HL-60/S4 treated with phorbol 12-myristate 13-acetate at 8.2 ng/mL for 4 days and 3 days (cell line): ENCODE results near the gene S1PR4.
"Not testable (repeated sequence)": the region's sequence is repeated elsewhere in the genome, so short reads cannot be mapped to it uniquely, and the experiment has no call there.

Experiments used
- in situ Hi-C: fragments of 300-500 bp; cut with MboI; formaldehyde crosslinking; loops from 2 replicates; pipeline ENCODE4 v1.15.0; 2022; ENCODE audit warnings: low sequenced_read_pairs

S1PR4 gene

DNA sequence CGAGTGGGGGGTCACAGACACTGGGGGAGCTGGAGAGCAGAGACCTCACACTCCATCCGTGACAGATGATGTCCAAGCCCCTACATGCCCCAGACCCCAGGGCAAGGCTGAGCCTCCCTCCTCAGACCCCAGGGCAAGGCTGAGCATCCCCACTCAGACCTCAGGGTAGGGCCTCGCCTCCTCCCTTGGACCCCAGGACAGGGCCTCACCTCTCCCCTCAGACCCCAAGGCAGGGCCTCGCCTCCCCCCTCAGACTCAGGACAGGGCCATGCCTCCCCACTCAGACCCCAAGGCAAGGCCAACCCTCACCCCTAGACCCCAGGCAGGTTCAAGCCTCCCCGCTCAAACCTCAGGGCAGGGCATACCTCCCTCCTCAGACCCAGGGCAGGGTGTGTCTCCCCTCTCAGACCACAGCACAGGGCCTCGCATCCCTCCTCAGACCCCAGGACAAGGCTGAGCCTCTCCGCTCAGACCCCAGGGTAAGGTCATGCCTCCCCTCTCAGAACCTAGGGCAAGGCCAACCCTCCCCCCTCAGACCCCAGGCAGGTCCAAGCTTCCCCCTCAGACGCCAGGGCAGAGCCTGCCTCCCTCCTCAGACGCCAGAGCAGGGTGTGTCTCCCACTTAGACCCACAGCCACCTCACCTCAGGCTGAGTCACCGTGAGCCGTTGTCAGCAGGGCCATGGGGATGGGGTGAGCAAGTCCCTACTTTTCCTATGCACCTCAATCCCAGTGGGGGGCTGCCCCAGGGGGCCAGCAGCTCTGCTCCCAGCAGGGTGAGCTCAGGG is 1.7 kb upstream of the S1PR4 start:
- in situ Hi-C loops, result no loop called here

DNA sequence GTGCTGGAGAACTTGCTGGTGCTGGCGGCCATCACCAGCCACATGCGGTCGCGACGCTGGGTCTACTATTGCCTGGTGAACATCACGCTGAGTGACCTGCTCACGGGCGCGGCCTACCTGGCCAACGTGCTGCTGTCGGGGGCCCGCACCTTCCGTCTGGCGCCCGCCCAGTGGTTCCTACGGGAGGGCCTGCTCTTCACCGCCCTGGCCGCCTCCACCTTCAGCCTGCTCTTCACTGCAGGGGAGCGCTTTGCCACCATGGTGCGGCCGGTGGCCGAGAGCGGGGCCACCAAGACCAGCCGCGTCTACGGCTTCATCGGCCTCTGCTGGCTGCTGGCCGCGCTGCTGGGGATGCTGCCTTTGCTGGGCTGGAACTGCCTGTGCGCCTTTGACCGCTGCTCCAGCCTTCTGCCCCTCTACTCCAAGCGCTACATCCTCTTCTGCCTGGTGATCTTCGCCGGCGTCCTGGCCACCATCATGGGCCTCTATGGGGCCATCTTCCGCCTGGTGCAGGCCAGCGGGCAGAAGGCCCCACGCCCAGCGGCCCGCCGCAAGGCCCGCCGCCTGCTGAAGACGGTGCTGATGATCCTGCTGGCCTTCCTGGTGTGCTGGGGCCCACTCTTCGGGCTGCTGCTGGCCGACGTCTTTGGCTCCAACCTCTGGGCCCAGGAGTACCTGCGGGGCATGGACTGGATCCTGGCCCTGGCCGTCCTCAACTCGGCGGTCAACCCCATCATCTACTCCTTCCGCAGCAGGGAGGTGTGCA is 587 bp downstream of the S1PR4 start:
- in situ Hi-C loops, result no loop called here

DNA sequence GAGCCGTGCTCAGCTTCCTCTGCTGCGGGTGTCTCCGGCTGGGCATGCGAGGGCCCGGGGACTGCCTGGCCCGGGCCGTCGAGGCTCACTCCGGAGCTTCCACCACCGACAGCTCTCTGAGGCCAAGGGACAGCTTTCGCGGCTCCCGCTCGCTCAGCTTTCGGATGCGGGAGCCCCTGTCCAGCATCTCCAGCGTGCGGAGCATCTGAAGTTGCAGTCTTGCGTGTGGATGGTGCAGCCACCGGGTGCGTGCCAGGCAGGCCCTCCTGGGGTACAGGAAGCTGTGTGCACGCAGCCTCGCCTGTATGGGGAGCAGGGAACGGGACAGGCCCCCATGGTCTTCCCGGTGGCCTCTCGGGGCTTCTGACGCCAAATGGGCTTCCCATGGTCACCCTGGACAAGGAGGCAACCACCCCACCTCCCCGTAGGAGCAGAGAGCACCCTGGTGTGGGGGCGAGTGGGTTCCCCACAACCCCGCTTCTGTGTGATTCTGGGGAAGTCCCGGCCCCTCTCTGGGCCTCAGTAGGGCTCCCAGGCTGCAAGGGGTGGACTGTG is 1.2 kb downstream of the S1PR4 start:
- in situ Hi-C loops, result no loop called here

DNA sequence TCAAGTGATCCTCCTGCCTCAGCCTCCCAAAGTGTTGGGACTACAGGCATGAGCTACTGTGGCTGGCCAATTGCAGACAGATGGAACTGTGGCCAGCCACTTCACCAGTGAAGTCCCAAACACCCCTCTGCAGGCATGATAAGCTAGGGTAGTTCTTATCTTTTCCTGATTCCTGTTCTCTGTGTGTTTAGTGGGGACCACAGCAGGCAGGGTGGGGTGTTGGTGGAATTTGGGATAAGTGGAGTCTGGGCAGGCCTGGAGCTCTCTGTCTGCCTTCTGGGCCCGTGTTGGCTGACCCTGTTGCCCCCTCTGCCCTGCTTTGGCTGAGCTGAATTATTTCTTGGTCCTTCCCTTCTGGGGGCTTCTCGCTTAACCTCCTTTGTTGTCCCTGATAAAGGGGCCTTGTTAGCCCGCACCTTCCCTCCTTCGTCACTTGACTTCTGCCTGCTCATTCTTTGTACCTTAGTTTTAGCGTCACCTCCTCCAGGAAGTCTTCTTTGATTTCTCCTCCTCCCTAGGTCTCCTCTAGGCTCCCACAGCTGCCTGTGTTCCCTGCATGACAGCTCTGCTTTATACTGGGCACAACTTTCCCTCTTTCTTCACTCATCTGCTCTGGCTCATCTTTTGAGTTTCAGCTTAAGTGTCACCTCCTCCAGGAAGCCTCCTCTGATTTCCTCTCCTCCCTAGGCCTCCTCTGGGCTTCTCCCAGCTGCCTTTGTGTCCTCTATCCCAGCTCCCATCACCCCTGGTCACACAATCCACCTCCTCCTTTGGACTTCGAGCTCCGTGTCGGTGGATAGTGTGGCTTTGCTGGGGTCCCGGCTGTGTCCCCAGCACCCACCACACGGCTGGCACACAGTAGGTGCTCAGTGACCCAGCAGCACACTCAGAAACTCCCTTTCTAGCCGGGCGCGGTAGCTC is 5.4 kb downstream of the S1PR4 start:
- in situ Hi-C loops, result no loop called here

DNA sequence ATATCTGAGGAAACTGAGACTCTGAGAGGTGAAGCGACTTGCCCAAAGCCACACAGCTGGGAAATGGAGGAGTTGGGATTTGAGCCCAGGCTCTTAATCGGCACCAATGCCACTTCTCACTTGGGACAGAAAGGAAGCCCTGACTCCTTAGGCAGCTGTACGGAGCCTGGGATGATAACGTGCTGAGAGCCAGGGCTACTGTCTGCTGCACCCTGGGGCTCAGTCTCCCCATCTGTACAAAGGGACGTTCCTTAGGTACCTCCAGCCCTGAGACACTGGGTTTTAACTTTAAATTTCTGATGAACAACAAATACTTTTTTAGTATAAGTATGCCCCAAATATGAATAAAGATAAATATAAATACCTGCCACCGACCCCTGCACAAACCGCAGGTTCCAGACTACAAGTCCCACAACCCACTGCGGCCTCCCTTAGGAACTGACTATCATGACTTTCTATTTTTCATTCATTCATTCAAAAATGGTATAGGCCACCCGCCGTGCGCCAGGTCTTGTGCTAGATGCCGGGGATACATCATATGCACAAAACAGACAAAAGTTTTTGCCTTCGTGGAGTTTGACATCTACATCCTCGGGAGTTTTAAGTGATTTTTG is 6.4 kb downstream of the S1PR4 start:
- in situ Hi-C loops, result no loop called here

DNA sequence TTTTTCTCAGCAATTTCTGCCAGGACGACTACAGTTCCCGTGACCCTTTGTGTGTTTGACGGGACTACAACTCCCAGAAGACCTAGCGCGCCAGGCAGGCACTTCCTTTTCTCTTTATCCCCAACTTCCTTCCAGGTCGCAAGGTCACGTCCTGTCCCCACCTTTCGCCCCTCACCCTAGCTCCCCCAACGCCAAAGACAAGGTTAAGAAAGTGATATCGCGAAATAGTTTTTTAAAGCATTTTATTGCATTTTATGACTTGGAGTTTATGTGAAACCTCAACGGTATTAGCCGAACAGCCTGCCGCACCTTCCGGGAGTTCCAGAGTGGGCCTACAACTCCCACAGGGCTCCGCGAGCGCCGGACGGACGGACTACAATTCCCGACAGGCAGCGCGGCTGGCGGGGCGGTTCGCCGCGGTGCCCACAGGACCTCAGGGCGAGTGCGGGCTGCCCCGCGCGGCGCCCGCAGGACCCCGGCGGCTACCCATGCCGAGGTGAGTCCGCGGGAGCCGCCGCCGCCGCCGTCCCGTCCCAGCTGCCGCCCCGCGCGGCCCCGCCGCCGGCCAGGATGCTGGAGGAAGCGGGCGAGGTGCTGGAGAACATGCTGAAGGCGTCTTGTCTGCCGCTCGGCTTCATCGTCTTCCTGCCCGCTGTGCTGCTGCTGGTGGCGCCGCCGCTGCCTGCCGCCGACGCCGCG is 7.0 kb downstream of the S1PR4 start, which contains the start of gene NCLN:
Gene NCLN, plus strand, starts transcription at position 470 of the 699 bp plus-strand sequence. Its CDS starts 101 bp downstream, at position 571.
- in situ Hi-C loops, result no loop called here

DNA sequence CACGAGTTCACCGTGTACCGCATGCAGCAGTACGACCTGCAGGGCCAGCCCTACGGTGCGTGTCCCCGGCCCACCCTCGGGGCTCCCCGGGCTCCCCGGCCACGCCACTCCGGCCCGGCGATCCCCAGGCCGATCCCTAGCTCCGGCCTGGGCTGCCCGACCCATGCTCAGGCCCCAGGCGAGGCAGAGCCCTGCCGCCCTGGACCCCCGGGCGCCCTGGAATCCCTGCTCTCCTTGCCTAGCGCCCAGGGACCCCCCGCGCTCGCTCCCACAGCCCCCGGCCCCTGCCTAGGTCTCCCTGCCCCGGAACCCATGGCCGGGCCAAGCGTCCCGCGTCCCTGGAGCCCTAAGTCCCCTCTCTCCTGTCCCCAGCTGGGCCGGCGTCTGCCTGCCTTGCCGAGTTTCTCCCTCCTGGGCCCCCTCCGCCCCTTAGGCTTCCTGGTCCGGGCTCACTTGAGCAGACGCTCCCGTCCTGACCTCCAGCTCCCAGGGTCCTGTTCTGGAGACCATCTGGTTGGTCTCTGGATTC is 7.7 kb downstream of the S1PR4 start:
- in situ Hi-C loops, result no loop called here

DNA sequence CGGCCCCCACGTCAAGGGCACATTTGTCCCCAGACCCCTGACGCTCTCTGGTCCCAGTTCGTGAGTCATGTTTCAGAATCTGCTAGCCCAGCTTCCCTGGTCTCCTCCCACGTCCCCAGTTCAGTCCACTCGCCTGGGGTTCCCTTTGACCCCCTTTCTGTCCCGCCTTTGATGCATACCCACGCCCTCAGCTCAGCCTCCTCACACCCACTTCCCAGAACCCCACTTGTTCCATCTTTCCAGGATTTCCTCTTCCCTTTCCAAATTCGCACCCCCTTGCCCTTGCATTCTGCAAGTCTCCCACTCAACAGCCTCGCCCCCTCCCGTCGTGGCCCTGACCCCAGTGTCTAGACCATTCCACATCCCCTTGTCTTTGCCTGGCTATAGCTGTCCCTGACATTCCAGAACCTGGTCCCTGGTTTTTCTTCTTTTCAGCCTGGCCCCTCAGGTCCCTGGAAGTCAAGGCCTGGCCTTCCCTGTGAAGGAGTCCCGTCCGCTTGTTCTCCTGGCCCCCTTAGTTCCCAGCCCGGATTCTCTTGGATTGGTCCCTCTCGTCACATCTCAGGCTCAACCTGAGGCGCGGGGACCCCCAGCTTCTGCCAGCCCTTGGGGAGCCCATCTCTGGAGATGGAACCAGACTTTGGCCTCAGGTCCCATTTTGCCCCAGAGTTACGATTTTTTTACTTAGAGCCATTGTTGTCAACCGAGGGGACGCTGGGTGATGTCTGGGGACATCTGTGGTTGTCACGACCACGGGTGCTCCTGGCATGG is 8.5 kb downstream of the S1PR4 start:
- in situ Hi-C loops, result no loop called here

DNA sequence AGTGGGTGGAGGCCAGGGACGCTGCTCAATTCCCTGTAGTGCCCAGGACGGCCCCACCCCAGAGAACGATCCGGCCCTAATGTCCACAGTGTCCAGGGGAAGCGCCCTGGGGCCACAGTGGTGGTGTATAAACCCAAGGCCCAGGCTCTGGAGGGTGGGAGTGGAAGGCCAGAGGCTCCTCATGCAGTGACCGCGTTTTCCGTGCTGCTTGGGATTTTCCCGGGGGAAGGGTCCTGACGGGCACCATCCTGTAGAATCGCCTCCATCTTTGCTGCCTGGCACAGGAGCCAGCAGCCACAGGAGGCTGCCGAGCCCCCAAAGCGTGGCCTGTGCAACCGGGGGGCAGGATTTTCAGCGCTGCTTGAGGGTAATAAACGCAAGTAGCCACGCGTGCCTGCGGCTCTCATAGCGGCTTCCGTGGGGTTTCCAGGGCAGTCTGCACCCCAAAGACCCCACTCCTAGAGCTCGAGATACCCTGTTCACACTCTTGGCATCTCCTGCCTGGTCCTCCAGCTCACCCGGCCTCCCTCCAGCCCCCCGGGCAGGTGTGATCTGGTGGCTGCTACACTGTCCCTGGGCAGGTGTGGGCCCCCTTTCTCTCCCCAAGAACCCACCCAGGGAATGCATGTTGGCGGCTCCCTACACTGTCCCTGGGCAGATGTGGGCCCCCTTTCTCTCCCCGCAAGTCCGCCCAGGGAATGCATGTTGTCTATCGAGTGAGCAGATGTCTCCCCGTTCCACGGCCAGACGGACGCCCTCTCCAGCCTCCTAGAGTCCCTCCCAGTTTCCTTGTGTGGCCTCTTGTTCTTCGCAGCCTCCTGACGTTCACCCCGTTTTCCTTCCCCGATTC is 9.3 kb downstream of the S1PR4 start:
- in situ Hi-C loops, result no loop called here

DNA sequence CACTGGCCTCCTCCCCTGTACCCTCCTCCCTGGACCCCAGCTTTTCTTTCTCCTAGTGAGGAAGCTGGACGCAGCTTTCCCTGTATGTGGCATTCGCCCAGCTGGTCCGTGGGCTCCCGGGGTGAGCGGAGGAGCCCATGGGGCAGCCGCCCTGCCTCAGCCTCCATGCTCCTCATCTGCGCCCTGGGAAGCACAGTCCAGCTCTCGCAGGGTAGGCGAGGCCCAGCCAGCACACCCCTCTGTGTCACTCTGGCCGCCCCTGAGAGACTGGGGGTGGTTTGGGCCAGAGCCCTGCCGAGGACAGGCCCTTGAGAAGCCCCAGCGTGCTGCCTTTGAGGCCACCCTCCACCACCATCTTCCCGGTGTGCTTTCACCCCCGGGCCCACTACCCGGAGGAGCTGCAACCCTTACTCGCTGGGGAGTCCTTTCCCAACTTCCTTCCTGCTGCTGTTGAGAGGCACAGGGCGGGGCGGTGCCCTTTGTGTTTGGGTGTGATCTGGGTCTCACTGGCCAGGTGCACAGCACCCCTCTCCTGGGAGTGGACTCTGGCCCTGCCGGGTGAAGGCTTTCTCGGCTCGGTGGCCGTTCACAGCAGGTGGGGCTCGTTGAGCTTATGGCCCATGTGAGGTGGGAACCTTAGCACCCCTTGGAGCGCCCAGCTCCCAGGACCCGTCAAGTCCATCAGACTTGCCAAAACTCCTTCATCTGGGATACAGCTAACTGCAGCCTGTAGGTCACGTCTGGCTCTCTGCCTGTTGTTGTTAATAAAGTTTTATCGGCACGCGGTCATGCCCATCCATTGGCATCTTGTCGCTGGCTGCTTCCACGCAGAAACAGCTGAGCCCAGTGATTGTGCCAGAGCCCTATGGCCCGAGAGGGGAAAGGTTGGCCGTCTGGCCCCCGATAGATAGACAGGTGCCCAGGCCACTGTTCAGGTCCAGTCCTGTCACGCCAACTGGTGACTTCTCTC is 10.3 kb downstream of the S1PR4 start:
- in situ Hi-C loops, result no loop called here

DNA sequence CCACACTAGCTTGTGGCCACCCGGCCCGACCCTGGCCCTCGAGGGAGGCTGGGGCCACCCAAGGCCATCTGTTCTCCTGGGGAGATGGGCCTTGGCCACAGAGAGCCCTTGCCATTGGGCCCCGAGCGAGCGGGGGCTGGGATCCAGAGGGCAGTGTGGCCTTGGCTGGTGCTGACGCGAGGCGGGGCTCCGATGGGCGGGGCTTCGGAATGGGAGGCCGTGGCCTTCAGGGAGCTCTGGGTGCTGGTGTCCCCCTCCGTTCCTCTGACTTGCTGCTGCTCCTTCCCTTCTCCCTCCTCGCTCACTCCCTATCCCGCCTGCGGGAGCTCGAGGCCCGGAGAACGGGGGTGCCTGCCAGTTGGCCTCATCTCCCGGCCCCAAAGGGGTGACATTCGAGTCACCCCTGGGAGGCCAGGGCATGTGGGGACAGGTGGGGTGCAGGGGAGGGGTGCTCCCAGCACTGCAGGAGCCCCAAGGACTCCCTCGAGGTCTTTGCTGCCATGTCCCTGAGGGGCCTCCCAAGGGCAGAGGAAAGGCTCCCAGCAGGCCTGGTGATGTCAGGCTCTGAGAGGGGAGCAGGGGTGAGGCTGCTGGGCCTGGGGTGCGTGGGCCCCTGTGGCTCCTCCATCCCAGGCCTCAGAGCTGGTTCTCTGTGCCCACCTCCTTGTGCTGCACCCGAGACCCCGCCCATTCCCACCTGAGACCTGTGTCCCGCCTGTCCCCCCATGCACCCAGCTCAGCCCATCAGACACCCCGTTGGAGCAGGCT is 11.3 kb downstream of the S1PR4 start:
- in situ Hi-C loops, result no loop called here

DNA sequence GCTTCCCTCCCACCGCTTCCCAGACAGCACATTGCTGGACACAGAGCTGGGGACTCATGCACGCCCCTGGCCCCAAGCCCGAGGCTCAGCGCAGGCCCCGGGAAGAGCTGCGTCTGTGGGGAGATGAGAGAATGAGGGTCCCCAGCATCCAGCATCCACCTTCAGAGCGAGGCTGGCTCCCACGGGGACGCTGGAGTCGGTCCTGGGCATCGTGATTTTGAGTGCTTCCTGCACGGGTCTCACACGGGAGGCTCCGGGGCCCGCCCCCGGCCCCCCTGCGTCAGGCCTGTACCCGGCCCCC is 11.9 kb downstream of the S1PR4 start:
- in situ Hi-C loops, result no loop called here

DNA sequence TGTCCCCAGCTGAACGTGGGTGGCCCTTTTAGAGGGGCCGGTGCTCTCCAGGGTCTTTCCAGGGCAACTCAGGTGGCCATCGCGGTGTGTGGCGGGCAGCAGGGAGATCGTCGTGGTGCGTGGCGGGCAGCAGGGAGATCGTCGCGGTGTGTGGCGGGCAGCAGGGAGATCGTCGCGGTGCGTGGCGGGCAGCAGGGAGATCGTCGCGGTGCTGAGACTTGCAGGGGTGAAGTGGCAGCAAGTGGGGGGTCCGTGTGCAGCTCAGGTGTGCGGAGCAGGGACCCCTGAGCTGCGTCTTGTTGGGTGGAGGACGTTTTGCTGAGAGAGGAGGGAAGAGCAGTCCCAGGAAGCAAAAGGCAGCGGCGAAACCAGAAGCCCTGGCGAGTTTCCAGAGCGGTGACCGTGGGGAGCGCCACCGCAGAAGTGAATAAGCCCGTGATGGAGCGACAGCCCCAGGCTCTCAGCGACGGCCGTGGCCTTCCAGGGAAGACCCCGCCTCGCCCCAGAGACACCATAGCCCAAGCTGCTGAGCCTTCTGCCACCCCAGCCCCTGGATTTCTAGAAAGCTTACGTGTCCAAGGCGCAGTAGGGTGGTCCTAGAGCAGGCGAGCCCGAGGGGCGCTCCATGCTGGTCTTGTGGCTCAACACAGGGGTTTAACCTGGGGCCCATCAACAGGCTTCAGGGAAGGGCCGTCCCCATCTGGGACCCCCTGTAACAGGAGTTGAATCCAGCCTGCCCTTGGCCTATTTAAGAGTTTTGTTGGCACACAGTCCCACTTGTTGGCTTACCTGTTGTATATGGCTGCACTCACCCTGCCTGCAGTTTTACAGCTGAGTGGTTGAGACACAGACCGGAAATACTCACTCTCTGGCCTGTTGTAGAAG is 12.6 kb downstream of the S1PR4 start:
- in situ Hi-C loops, result no loop called here

DNA sequence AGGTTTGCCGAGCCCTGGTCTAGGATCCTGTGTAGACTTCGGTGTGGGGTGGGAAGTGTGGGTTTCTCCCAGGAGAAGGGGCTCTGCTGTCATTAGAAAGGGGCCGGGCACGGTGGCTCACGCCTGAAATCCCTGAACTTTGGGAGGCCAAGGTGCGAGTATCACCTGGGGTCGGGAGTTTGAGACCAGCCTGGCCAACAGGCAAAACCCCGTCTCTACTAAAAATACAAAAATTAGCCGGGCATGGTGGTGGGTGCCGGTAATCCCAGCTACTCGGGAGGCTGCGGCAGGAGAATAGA is 13.2 kb downstream of the S1PR4 start:
- in situ Hi-C loops, result not testable (repeated sequence)

DNA sequence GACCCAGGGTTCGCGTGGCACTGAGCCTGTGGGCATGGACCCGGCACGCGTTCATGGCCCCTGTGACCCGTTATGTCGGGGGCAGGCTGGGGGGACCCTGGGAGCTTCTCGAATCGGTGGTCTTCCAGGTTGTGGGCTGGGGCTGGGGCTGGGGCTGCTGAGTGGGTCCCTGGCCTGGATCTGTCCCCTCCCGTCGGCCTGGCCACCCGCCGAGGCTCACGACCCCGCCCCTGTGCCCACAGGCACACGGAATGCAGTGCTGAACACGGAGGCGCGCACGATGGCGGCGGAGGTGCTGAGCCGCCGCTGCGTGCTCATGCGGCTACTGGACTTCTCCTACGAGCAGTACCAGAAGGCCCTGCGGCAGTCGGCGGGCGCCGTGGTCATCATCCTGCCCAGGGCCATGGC is 13.7 kb downstream of the S1PR4 start:
- in situ Hi-C loops, result no loop called here
